ENCODE measurements around the gene MOB2. TPM values are rescaled to one million over a fixed set of nuclear protein-coding genes. Genes with fewer than 3 reads are reported as not detected.
"Not testable (repeated sequence)": the region's sequence is repeated elsewhere in the genome, so short reads cannot be mapped to it uniquely, and the experiment has no call there.

MOB2 gene
- total and polyA plus RNA-seq, 4 donors: 31.6 to 45.2 (median 36.4) TPM

DNA sequence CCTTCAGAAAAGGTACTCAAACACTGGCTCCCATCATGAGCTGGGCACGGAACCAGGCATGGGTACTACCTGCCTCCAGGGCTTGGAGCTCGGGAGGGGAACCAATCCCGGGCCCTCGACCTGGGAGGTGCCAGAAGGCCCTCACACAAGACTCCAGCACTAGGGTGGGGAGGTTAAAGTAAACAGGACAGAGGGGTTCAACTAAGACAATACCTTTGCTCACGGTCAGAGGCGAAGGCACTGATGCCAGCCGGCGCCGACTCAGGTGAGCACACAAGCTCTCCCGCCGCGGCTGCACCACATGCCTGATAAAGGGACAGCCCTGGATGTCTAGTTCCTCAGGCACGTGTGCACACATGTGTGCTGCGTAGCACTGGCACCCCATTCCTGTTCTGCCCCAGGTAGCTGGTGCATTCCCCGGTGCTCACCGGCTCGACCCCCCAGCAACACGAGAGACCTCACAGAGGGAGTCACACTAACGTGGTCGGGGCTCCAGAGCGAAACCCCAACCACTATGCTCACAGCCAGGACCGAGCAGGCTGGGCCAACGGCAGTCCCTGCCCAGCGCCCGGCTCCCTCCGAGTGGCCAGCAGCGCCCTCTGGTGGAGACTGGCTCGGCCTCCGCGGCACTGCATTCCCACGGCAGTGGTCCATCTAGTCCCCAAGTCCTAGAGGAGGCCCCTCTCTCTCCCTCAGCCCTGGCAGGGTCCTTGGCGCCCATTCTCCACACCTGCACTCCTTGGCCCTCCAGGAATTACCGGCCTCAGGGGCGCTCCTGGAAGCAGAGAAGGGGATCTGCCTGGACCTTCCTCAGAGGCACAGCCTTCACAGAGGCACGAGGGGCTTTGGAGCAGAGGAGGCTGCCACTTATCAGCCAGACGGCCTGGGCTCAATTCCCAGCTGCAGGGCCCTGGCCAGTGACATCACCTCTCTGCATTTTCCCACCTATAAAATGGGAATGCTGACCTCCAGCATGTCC lies 28.8 kb upstream of the MOB2 start:
- peak; percentile 76 to 85 (median 78) for DNase-seq

DNA sequence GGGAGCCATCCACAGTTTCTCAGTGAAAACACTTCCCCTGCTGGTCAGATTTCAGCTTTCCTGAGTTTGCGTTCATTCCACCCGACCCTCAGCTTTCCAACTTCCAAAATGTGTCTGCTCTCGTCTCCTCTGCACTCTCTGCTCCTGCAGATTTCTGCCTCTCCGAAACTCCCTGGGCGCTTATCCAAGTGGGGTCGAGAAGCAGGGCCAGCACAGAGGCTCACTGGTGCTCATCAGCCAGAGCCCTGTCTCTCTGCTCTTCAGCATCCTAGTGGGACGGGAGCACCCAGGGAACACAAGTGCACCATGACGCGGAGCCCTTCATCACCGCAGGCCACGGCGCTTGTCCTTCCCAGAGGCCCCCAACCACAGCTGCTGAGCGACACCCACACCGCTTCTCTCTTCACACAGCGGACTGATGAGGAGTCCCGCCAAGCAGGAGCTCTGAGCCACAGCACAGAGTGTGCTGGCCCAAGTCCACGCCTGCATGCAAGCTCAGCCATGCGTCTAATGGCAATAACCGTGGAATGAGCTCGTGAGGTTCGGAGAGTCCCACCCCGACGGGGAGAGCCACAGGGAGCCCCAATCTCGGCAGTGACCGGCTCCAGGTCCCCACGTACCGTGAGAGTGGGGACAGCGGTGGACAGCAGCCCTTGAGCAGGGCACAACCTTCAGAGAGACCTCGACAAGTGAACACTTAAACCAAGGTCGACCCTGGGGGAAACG lies 27.9 kb upstream of the MOB2 start:
- WGBS, 2 donors: 87 to 92% methylated on average over 31 of the region's 31 CpGs
- no peak overlapping the region for H3K9ac ChIP-seq (ENCODE audit: insufficient read depth in 1 of 2, low read length in 2 of 2)
- ATAC-seq (ENCODE audit: insufficient read depth, low FRiP score) (no peak), DNase-seq (peak; percentile 33 to 55 (median 35))
- peaks cover 2 to 32% (median 7%) of the 10 kb centered on the region in 5 donors for H3K4me1 ChIP-seq (ENCODE audit: control insufficient read depth in 5 of 5, insufficient read depth in 5 of 5, low read length in 5 of 5)
- H3K27ac ChIP-seq (ENCODE audit: low read depth in 1 of 2, low read length in 1 of 2): no peak overlapping the region
- H3K4me3 ChIP-seq: no peak overlapping the region
- H3K36me3 ChIP-seq (ENCODE audit: control insufficient read depth in 4 of 4, insufficient read depth in 4 of 4, low read length in 4 of 4): peaks cover 0 to 5% (median 0%) of the 10 kb centered on the region in 4 donors
- H3K27me3 ChIP-seq (ENCODE audit: control insufficient read depth in 3 of 3, insufficient read depth in 3 of 3, low read length in 2 of 3): no peaks in the 10 kb centered on the region
- H3K9me3 ChIP-seq (ENCODE audit: control insufficient read depth in 4 of 4, insufficient read depth in 3 of 4, low read length in 3 of 4): no peaks in the 10 kb centered on the region
- no peak for TF ChIP-seq CTCF (IDR thresholded peaks at IDR 0.05; ENCODE audit: control extremely low read depth, extremely low read depth)

More for the DNA sequence above, 28.8 kb upstream of the MOB2 start:
- Histone ChIP-seq H3K4me1 (ENCODE audit: control insufficient read depth in 5 of 5, insufficient read depth in 5 of 5, low read length in 5 of 5) (peaks cover 0 to 35% (median 7%) of the 10 kb centered on the region in 5 donors), H3K9me3 (ENCODE audit: control insufficient read depth in 4 of 4, insufficient read depth in 3 of 4, low read length in 3 of 4) (no peaks in the 10 kb centered on the region), H3K27me3 (ENCODE audit: control insufficient read depth in 3 of 3, insufficient read depth in 3 of 3, low read length in 2 of 3) (no peaks in the 10 kb centered on the region), H3K27ac (ENCODE audit: low read depth in 1 of 2, low read length in 1 of 2) (no peak overlapping the region), H3K9ac (ENCODE audit: insufficient read depth in 1 of 2, low read length in 2 of 2) (no peak overlapping the region), H3K4me3 (no peak overlapping the region), H3K36me3 (ENCODE audit: control insufficient read depth in 4 of 4, insufficient read depth in 4 of 4, low read length in 4 of 4) (peaks cover 0 to 5% (median 0%) of the 10 kb centered on the region in 4 donors)
- 32 to 44% methylated on average over 36 of the region's 36 CpGs for WGBS, 2 donors
- peak; percentile 91 for TF ChIP-seq CTCF (IDR thresholded peaks at IDR 0.05; ENCODE audit: control extremely low read depth, extremely low read depth)
- ATAC-seq (ENCODE audit: insufficient read depth, low FRiP score): peak; percentile 90

DNA sequence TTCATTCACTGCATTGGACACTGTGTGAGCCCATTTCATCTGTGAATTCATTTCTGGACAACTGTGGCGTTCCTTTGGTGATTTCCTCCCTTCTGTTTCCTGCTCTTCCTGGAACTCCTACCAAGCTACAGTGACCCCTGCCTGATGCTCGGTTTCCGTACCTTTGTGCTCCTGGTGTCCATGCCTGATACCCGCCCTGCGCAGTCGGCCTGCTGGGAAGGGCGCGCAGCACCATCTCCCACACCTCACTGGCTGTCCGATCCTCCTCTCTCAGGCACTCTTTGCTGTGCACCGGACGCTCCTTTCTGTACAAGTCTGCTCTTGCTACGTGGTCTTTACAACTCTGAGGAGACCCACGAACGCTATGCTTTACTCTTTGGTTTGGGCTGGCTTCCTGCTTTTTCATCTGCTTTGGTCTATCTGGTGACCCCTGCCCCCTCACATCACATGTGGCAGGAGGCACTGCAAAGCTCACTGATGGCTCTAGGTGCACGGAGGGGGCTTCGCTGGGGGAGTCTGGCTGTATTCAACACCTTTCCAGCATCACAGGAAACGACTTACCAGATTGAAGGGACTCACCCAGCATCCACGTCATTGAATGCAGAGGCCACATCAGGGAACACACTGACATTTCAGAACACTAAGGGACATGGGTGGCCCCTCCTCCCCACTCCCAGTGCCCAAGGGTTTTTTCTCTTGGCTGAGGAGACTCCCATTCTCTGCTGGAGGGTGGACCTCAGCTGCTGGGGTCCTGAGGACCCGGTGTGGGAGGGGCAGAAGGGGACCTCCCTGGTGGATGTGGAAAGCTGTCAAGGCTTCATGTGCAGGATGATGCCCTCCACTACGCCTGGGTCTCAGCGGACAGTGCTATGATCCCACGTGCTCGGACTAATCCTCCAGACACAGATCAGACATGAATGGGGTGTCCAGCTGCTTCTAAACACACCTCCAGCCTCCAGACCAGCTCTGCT lies 27.0 kb upstream of the MOB2 start:
- Histone ChIP-seq H3K27me3 (ENCODE audit: control insufficient read depth in 3 of 3, insufficient read depth in 3 of 3, low read length in 2 of 3) (no peaks in the 10 kb centered on the region), H3K4me1 (ENCODE audit: control insufficient read depth in 5 of 5, insufficient read depth in 5 of 5, low read length in 5 of 5) (peaks cover 2 to 34% (median 9%) of the 10 kb centered on the region in 5 donors)

GRCh38 chr11:1512531-1513258 lies 26.1 kb upstream of the MOB2 start:
- H3K27ac ChIP-seq (ENCODE audit: low read depth in 1 of 2, low read length in 1 of 2); H3K4me3 ChIP-seq; H3K9me3 ChIP-seq (ENCODE audit: control insufficient read depth in 4 of 4, insufficient read depth in 3 of 4, low read length in 3 of 4); H3K27me3 ChIP-seq (ENCODE audit: control insufficient read depth in 3 of 3, insufficient read depth in 3 of 3, low read length in 2 of 3); ATAC-seq (ENCODE audit: insufficient read depth, low FRiP score); H3K9ac ChIP-seq (ENCODE audit: insufficient read depth in 1 of 2, low read length in 2 of 2); H3K36me3 ChIP-seq (ENCODE audit: control insufficient read depth in 4 of 4, insufficient read depth in 4 of 4, low read length in 4 of 4); DNase-seq: not testable (repeated sequence)
- H3K4me1 ChIP-seq (ENCODE audit: control insufficient read depth in 5 of 5, insufficient read depth in 5 of 5, low read length in 5 of 5): peaks cover 2 to 36% (median 14%) of the 10 kb centered on the region in 5 donors
- 76 to 84% methylated on average over 8 to 9 of the region's 9 CpGs for WGBS, 2 donors

More for the DNA sequence above, 27.0 kb upstream of the MOB2 start:
- Histone ChIP-seq H3K27ac (ENCODE audit: low read depth in 1 of 2, low read length in 1 of 2) (peak overlapping the region in 1 of 2 donors; percentile 4), H3K9me3 (ENCODE audit: control insufficient read depth in 4 of 4, insufficient read depth in 3 of 4, low read length in 3 of 4) (no peaks in the 10 kb centered on the region), H3K4me3 (no peak overlapping the region), H3K9ac (ENCODE audit: insufficient read depth in 1 of 2, low read length in 2 of 2) (no peak overlapping the region), H3K36me3 (ENCODE audit: control insufficient read depth in 4 of 4, insufficient read depth in 4 of 4, low read length in 4 of 4) (peaks cover 0 to 5% (median 0%) of the 10 kb centered on the region in 4 donors)
- ATAC-seq (ENCODE audit: insufficient read depth, low FRiP score) (no peak), DNase-seq (peak in 1 of 3 donors; percentile 19)
- TF ChIP-seq CTCF (IDR thresholded peaks at IDR 0.05; ENCODE audit: control extremely low read depth, extremely low read depth): no peak
- WGBS, 2 donors: 79 to 80% methylated on average over 23 of the region's 23 CpGs
